IMR-90 (cell line): ENCODE results near the gene ARID5A. TPM values are rescaled to one million over a fixed set of nuclear protein-coding genes. Genes with fewer than 3 reads are reported as not detected.

Experiments
- ATAC-seq: fragments of 200-7000 bp; cut with Tn5 transposase; 2 replicates; pipeline ENCODE4 v1.9.1; 2020; ENCODE audit warnings: low read depth, mild to moderate bottlenecking, moderate library complexity
- BruUV-seq: library from RNA; stranded (reverse); fragments of 400-500 nt; replicated peaks from 2 replicates; lab custom pipeline; 2021; lab: Mats Ljungman, UMichigan
- CTCF ChIA-PET: fragments of 300-600 bp; formaldehyde crosslinking; extraction: SDS; loops from one replicate; lab custom pipeline; 2021; ENCODE audit warnings: antibody characterized with exemption; lab: Yijun Ruan, JAX
- POLR2A ChIA-PET: fragments of 300-600 bp; sonication (Branson Sonifier 250); formaldehyde crosslinking; loops from one replicate; lab custom pipeline; 2022; ENCODE audit warnings: antibody characterized with exemption; ENCODE audit not compliant: unreplicated experiment; lab: Charles Lee
- DNase-seq: peaks from one replicate; pipeline ENCODE4 v3.0.0; 2013
- H2AFZ ChIP-seq: replicated peaks from 2 replicates; pipeline ENCODE3; 2013; ENCODE audit warnings: low read length, mild to moderate bottlenecking; ENCODE audit not compliant: poor library complexity
- H2AK5ac ChIP-seq: 2 replicates; pipeline ENCODE4 v1.6.1; 2013; ENCODE audit warnings: low read depth, low read length, inconsistent platforms
- H2AK9ac ChIP-seq: replicated peaks from 2 replicates; pipeline ENCODE3; 2013; ENCODE audit warnings: mild to moderate bottlenecking, low read depth, low read length, moderate library complexity; ENCODE audit not compliant: poor library complexity
- H2BK120ac ChIP-seq: 2 replicates; pipeline ENCODE4 v1.6.1; 2013; ENCODE audit warnings: low read depth, low read length, inconsistent platforms
- H2BK15ac ChIP-seq: 3 replicates; pipeline ENCODE4 v1.6.1; 2013; ENCODE audit warnings: low read depth, low read length, inconsistent platforms
- H2BK20ac ChIP-seq: 2 replicates; pipeline ENCODE4 v1.6.1; 2013; ENCODE audit warnings: low read depth, mild to moderate bottlenecking, inconsistent platforms, low read length, moderate library complexity
- H2BK5ac ChIP-seq: 2 replicates; pipeline ENCODE4 v1.6.1; 2013; ENCODE audit warnings: mild to moderate bottlenecking, low read depth, low read length, inconsistent platforms; ENCODE audit not compliant: poor library complexity, severe bottlenecking
- H3K14ac ChIP-seq: replicated peaks from 2 replicates; pipeline ENCODE4 v1.6.1; 2013; ENCODE audit warnings: low read depth, low read length, inconsistent platforms
- H3K18ac ChIP-seq: 2 replicates; pipeline ENCODE4 v1.6.1; 2013; ENCODE audit warnings: low read depth, low read length, control low read depth
- H3K23ac ChIP-seq: 2 replicates; pipeline ENCODE4 v1.6.1; 2013; ENCODE audit warnings: low read depth, low read length, inconsistent platforms
- H3K27ac ChIP-seq: 2 replicates; pipeline ENCODE4 v1.5.1; 2013; ENCODE audit warnings: mild to moderate bottlenecking, control low read depth, low read length; ENCODE audit not compliant: insufficient read depth
- H3K27me3 ChIP-seq: 2 replicates; pipeline ENCODE4 v1.6.1; 2013; ENCODE audit warnings: low read length; ENCODE audit not compliant: control insufficient read depth, insufficient read depth
- H3K36me3 ChIP-seq: 2 replicates; pipeline ENCODE4 v1.6.1; 2013; ENCODE audit warnings: low read length, mixed read lengths; ENCODE audit not compliant: control insufficient read depth, insufficient read depth
- H3K4ac ChIP-seq: 2 replicates; pipeline ENCODE4 v1.6.1; 2013; ENCODE audit warnings: low read depth, low read length, inconsistent platforms
- H3K4me1 ChIP-seq: 2 replicates; pipeline ENCODE4 v1.6.1; 2013; ENCODE audit warnings: low read length, mixed read lengths; ENCODE audit not compliant: control insufficient read depth, insufficient read depth
- H3K4me2 ChIP-seq: 2 replicates; pipeline ENCODE4 v1.6.1; 2013; ENCODE audit warnings: low read depth, mild to moderate bottlenecking, control low read depth, low read length, moderate library complexity
- H3K4me3 ChIP-seq: 2 replicates; pipeline ENCODE4 v1.5.1; 2013; ENCODE audit warnings: low read depth, mild to moderate bottlenecking, control low read depth, low read length, moderate library complexity; ENCODE audit not compliant: insufficient read depth
- H3K56ac ChIP-seq: 2 replicates; pipeline ENCODE4 v1.6.1; 2013; ENCODE audit warnings: low read length, inconsistent platforms; ENCODE audit not compliant: insufficient read depth; ENCODE audit errors: extremely low read depth
- H3K79me1 ChIP-seq, 2 experiments: 2 replicates each; pipeline ENCODE4 v1.6.1; 2013; ENCODE audit warnings: low read length in 2 of 2, inconsistent platforms in 1 of 2, low read depth in 1 of 2
- H3K9ac ChIP-seq: 2 replicates; pipeline ENCODE4 v1.6.1; 2013; ENCODE audit warnings: low read depth, low read length, control low read depth
- H3K9me1 ChIP-seq: 2 replicates; pipeline ENCODE4 v1.6.1; 2013; ENCODE audit warnings: low read length, inconsistent platforms; ENCODE audit not compliant: insufficient read depth
- H3K9me3 ChIP-seq: 2 replicates; pipeline ENCODE4 v1.6.1; 2013; ENCODE audit warnings: low read length; ENCODE audit not compliant: control insufficient read depth, insufficient read depth
- H4K20me1 ChIP-seq: 2 replicates; pipeline ENCODE4 v1.6.1; 2013; ENCODE audit warnings: low read length, inconsistent platforms; ENCODE audit not compliant: insufficient read depth
- H4K5ac ChIP-seq: 2 replicates; pipeline ENCODE4 v1.6.1; 2013; ENCODE audit warnings: mild to moderate bottlenecking, low read depth, low read length, control low read depth
- H4K8ac ChIP-seq, 2 experiments: 2 replicates each; pipeline ENCODE4 v1.6.1; 2013; ENCODE audit warnings: low read depth in 2 of 2, low read length in 2 of 2, control low read depth in 1 of 2, inconsistent platforms in 1 of 2
- H4K91ac ChIP-seq: 2 replicates; pipeline ENCODE4 v1.6.1; 2013; ENCODE audit warnings: low read depth, low read length, inconsistent platforms; ENCODE audit not compliant: insufficient read depth
- CEBPB ChIP-seq: IDR thresholded peaks from 2 replicates; pipeline ENCODE4 v1.6.1; 2012; ENCODE audit warnings: low read depth, low read length, improper control_type of control experiment
- FOS ChIP-seq: fragments of 150-350 bp; IDR thresholded peaks from 2 replicates; pipeline ENCODE4 v1.6.1; 2016; ENCODE audit warnings: low read depth, low read length
- MXI1 ChIP-seq: IDR thresholded peaks from 2 replicates; pipeline ENCODE4 v1.6.1; 2012; ENCODE audit warnings: low read depth, mild to moderate bottlenecking, low read length, moderate library complexity, borderline replicate concordance
- POLR2A ChIP-seq: IDR thresholded peaks from 2 replicates; pipeline ENCODE4 v1.6.1; 2012; ENCODE audit warnings: mild to moderate bottlenecking, low read depth, low read length
- RAD21 ChIP-seq: IDR thresholded peaks from 2 replicates; pipeline ENCODE4 v1.6.1; 2012; ENCODE audit warnings: low read length, improper control_type of control experiment
- RFX5 ChIP-seq: IDR thresholded peaks from 2 replicates; pipeline ENCODE4 v1.8.0; 2012; ENCODE audit warnings: low read depth, mild to moderate bottlenecking, low read length, moderate library complexity
- SMC3 ChIP-seq: fragments of 150-350 bp; IDR thresholded peaks from 2 replicates; pipeline ENCODE4 v1.6.1; 2016; ENCODE audit warnings: low read depth, mild to moderate bottlenecking, antibody characterized with exemption, low read length, moderate library complexity
- WGBS, 2 experiments: methylation state at CpG; one replicate each; pipeline versions ENCODE4 v1.1.5 to v1.1.7; 2013; ENCODE audit warnings: missing lambda C conversion rate in 2 of 2; ENCODE audit not compliant: insufficient read length in 1 of 2; ENCODE audit errors: extremely low coverage in 2 of 2; 5-methylcytosine and 5-hydroxymethylcytosine counted together
- dilution Hi-C: fragments of 300-500 bp; cut with HindIII; formaldehyde crosslinking; loops from one replicate; pipeline ENCODE4 v1.14.3; 2018; ENCODE audit warnings: low sequenced_read_pairs; ENCODE audit not compliant: unreplicated experiment
- in situ Hi-C: fragments of 300-500 bp; cut with MboI; formaldehyde crosslinking; loops from 3 replicates; pipeline ENCODE4 v1.14.3; 2019; ENCODE audit warnings: low sequenced_read_pairs, inconsistent platforms, mixed read lengths
- intact Hi-C: fragments of 100-400 bp; cut with micrococcal nuclease; formaldehyde crosslinking; loops from 2 replicates; pipeline ENCODE4 v1.10.0; 2022
- polyA plus RNA-seq, 3 experiments: library from polyadenylated mRNA; depleted of rRNA; stranded (reverse); fragments of >200 nt; gene quantifications; 2 replicates each; pipeline ENCODE4 v1.2.3, GENCODE V29; 2012; ENCODE audit warnings: low replicate concordance in 1 of 3
- total RNA-seq: library from RNA; depleted of rRNA; stranded (reverse); fragments of >200 nt; gene quantifications from 2 replicates; pipeline ENCODE4 v1.2.3, GENCODE V29; 2012

The ARID5A gene
- total and polyA plus RNA-seq, 2 of the 4 experiments (the other 2 are of a cell fraction), result 2.3 to 6.7 TPM

- H2BK5ac ChIP-seq, result no peak overlapping the region
- peak overlapping the region; percentile 48 for H2AK9ac ChIP-seq
- ChIA-PET POLR2A (no interaction called here), CTCF (interaction anchor here (0.7 kb wide), 1 partner anchor 8 kb away, joined by 4 read pairs; no protein-coding TSS in a partner anchor)
- no peaks in the 10 kb centered on the region for H3K36me3 ChIP-seq
- H4K5ac ChIP-seq, result no peak overlapping the region
- H3K23ac ChIP-seq, result no peak overlapping the region
- no peak overlapping the region for H3K56ac ChIP-seq
- no peak for TF ChIP-seq FOS
- no peak for TF ChIP-seq POLR2A
- no peak for TF ChIP-seq MXI1
- TF ChIP-seq CEBPB, result no peak
- TF ChIP-seq SMC3, result no peak
- TF ChIP-seq RAD21, result no peak
- no peak for TF ChIP-seq RFX5
- H3K9ac ChIP-seq, result no peak overlapping the region
- no peak overlapping the region for H3K4me3 ChIP-seq
- H3K27ac ChIP-seq, result no peak overlapping the region
- H4K8ac ChIP-seq, result no peak overlapping the region
- peaks cover 44% of the 10 kb centered on the region for H3K4me1 ChIP-seq
- in situ Hi-C loops (no loop called here), dilution Hi-C loops (no loop called here), intact Hi-C loops (no loop called here)
- H3K4ac ChIP-seq, result peak overlapping the region; percentile 91
- ATAC-seq (no peak), DNase-seq (no peak)
- WGBS, 2 experiments, result 88% methylated on average over 9 of the region's 16 CpGs; no CpG with 5 or more reads in 1 of the 2 experiments
- no peaks in the 10 kb centered on the region; a peak in 1 of 4 replicates for H3K79me1 ChIP-seq
- H3K9me1 ChIP-seq, result peaks cover 14% of the 10 kb centered on the region
- H3K14ac ChIP-seq, result no peak overlapping the region
- no peak overlapping the region; the same call in none of the 2 replicates for H2BK120ac ChIP-seq
- no peak overlapping the region; the same call in 1 of the 2 replicates for H2BK20ac ChIP-seq
- H2AFZ ChIP-seq, result peak overlapping the region; percentile 69
- peaks cover 4% of the 10 kb centered on the region; the same call in 1 of the 2 replicates for H3K27me3 ChIP-seq
- no peaks in the 10 kb centered on the region for H3K9me3 ChIP-seq
- H4K20me1 ChIP-seq, result no peaks in the 10 kb centered on the region
- no peak overlapping the region for H3K4me2 ChIP-seq
- no peak overlapping the region for H3K18ac ChIP-seq
- peak overlapping the region; percentile 91 for H2AK5ac ChIP-seq
- H2BK15ac ChIP-seq, result peak overlapping the region; percentile 4; the same call in 1 of the 3 replicates
- H4K91ac ChIP-seq, result peak overlapping the region; percentile 19; the same call in 1 of the 2 replicates
- no TSS peak for BruUV-seq
Observed at GRCh38 chr2:96530474-96531357, 5.8 kb upstream of the ARID5A start.
